SK-N-MC (cell line): ENCODE data around the gene BEST4.
"Not testable (repeated sequence)": the region's sequence is repeated elsewhere in the genome, so short reads cannot be mapped to it uniquely, and the experiment has no call there.

Experiments used
- DNase-seq: peaks from one replicate; pipeline ENCODE4 v3.0.0-alpha.2; 2011; ENCODE audit warnings: low read depth, low spot score
- H3K27ac ChIP-seq: fragments of 200-600 bp; sonication (generic); 2 replicates; pipeline ENCODE4 v1.5.1; 2016; ENCODE audit warnings: mixed run types
- H3K36me3 ChIP-seq: fragments of 200-600 bp; sonication (generic); 2 replicates; pipeline ENCODE4 v1.6.1; 2017; ENCODE audit warnings: antibody characterized with exemption, low read length, mixed read lengths; ENCODE audit not compliant: insufficient read depth
- H3K4me3 ChIP-seq: fragments of 200-600 bp; sonication (generic); 2 replicates; pipeline ENCODE4 v1.5.1; 2016
- H3K9ac ChIP-seq: fragments of 200-600 bp; sonication (generic); 2 replicates; pipeline ENCODE4 v1.8.0; 2017; ENCODE audit warnings: mixed run types, mixed read lengths; ENCODE audit not compliant: insufficient read length
- H3K9me3 ChIP-seq: fragments of 200-600 bp; sonication (generic); 2 replicates; pipeline ENCODE4 v1.6.1; 2017; ENCODE audit warnings: low read depth, mild to moderate bottlenecking, antibody characterized with exemption, low read length, moderate library complexity, mixed read lengths
- EZH2 ChIP-seq: fragments of 200-600 bp; sonication (generic); IDR thresholded peaks from one replicate; pipeline ENCODE4 v1.6.1; 2017; ENCODE audit warnings: antibody characterized with exemption
- FOXP2 ChIP-seq: optimal IDR thresholded peaks from 2 replicates; pipeline ENCODE3; 2011; ENCODE audit warnings: mild to moderate bottlenecking, moderate library complexity; ENCODE audit not compliant: insufficient read depth; ENCODE audit errors: extremely low read length, control extremely low read depth
- POLR2AphosphoS5 ChIP-seq: IDR thresholded peaks from 2 replicates; pipeline ENCODE4 v1.6.1; 2012; ENCODE audit warnings: mild to moderate bottlenecking, low read depth, low read length, borderline replicate concordance

BEST4 gene

DNA sequence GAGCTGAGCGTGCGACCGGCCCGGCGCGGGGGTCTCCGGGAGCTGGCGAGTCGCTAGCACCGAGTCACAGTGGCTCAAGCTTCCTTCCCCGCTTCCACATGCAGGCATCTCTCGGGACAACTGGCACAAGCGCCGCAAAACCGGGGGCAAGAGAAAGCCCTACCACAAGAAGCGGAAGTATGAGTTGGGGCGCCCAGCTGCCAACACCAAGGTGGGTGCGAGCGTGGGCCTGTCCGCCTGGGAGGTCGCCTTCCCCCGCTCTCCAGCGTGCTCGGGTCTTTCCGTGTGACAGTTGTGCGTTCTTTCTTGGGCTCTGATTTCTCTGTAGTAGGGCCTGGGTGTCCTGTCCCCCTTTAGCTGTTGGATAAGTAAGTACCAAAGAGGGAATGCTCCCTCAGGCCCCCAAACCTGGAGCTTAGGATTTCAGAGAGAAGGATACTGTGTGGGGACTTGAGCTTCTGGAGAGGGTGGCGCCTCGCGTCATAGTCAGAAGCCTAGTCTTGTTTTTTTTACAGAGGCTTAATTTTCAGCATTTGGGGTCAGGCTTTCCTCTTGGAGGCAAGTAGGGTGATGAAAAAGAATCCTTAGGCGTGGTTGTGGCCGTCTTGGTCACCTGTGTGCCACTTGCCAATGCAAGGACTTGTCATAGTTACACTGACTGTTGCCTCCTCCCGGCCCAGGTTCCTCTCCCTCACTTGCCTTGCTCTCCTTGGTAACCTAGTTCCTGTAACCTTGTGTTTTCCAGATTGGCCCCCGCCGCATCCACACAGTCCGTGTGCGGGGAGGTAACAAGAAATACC, 11.8 kb downstream of the BEST4 start:
- peak overlapping the region; percentile 94 for H3K27ac ChIP-seq
- H3K4me3 ChIP-seq: peak overlapping the region; percentile 91
- peaks cover 54% of the 10 kb centered on the region for H3K36me3 ChIP-seq
- no peaks in the 10 kb centered on the region for H3K9me3 ChIP-seq
- TF ChIP-seq POLR2AphosphoS5 (peak; percentile 41; the same call in 1 of the 2 replicates), EZH2 (no peak)
- DNase-seq: no peak
- H3K9ac ChIP-seq: peak overlapping the region; percentile 100

DNA sequence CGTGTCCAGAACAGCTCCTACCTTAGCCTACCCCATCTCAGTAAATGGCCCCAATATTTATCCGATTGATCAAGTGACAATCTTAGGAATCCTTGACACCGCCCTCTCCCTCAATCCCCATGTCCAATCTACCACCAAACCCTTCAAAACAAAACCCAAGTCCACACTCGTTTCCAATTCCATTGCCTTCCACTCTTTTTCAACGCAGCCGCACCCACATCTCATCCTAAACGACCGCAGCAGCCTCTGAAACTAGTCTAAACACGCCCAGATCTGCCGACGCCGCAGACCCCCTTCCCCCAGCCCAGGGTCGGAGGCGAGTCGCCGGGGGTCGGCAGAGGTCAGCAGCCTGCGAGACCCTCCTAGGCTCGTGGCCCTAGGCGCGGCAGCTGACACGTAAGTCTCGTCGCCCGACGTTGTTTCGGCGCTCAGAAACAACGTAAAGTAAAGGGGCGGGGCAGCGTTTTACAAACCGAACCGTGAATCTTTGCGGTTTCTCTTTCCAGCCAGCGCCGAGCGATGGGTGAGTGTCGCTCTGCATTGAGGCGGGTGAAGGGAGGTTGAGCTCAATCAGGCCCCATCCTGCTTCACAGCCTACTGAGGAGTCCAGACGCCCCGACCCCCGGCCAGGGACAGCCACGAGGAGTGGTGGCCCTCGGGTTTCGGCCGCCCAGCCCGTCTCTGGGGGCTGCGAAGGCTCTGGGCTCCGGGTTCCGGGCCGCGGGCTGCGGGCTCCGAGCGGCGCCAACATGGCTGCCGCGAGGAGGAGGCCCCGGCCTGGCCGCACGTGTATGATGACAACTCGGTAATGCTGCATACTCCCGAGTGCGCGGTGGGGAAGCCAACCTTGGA, 12.7 kb downstream of the BEST4 start, which contains the start of gene RPS8:
RPS8 (plus strand) TSS at position 463 of the 852 bp plus-strand sequence; CDS start at position 520, 57 bp downstream.
- Histone ChIP-seq H3K4me3 (peak within 1 kb of the TSS; percentile 91), H3K9ac (peak within 1 kb of the TSS; percentile 100), H3K9me3 (no peaks in the 10 kb centered on the region), H3K36me3 (peaks cover 46% of the 10 kb centered on the region), H3K27ac (peak within 1 kb of the TSS; percentile 94)
- TF ChIP-seq POLR2AphosphoS5: peak; percentile 99
- no peak for TF ChIP-seq EZH2
- peak; percentile 64 for DNase-seq

DNA sequence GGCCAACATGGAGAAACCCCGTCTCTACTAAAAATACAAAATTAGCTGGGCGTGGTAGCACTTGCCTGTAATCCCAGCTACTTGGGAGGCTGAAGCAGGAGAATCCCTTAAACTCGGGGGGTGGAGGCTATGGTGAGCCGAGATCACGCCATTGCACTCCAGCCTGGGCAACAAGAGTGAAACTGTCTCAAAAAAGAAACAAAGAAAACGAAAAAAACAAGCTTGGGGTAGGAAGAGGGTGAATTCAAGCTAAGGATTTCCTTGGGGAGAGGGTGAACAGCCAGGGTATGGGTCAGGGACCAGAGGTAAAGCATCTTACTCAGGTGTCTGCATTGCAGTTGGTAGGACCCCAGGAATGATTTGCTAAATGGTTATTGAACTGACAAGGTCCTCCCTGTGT, 21.5 kb downstream of the BEST4 start:
- H3K4me3 ChIP-seq, H3K9ac ChIP-seq, DNase-seq, H3K9me3 ChIP-seq, H3K27ac ChIP-seq: not testable (repeated sequence)
- H3K36me3 ChIP-seq: peaks cover 51% of the 10 kb centered on the region

DNA sequence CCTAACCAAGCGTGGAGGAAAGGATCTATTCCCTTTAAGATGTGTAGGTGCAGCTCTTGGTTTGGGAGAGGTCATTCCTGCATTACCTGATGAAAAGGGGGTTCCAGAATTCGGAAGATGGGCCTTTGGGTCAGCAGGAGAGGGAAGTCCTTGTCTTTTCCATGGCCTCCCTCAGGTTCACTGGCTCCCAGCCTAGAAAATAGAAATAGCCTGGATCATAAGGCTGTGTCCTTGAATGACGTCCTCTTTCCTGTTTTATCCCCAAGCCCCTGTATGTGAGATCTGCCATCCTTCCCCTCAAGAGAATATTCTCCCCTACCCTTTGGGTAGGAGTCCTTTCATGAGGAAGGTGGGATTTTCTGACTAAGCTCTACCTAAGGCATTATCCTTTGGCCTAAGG, 27.1 kb downstream of the BEST4 start:
- H3K27ac ChIP-seq: no peak overlapping the region
- H3K9ac ChIP-seq: no peak overlapping the region
- DNase-seq: no peak
- TF ChIP-seq EZH2 (no peak), POLR2AphosphoS5 (no peak), FOXP2 (no peak)
- no peak overlapping the region for H3K4me3 ChIP-seq
- peaks cover 86% of the 10 kb centered on the region for H3K36me3 ChIP-seq
- no peaks in the 10 kb centered on the region for H3K9me3 ChIP-seq

DNA sequence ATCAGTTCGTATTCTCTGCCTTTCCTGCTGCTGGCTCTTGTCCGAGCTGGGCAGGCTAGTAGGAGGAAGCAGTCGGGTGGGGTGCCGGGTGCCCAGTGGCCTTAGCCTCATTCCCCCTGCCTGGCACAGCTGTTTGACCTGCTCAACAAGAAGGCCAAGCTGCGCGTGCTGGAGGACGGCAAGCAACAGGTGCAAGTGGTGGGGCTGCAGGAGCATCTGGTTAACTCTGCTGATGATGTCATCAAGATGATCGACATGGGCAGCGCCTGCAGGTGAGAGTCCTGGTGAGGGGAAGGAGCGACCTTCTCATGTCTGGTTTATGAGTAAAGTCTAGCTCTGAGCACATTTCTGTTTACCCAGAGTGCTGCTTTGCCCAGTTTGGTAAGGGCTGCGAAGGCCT, 28.9 kb downstream of the BEST4 start:
- DNase-seq: no peak
- Histone ChIP-seq H3K9ac (no peak overlapping the region), H3K4me3 (no peak overlapping the region), H3K9me3 (no peaks in the 10 kb centered on the region), H3K36me3 (peaks cover 91% of the 10 kb centered on the region), H3K27ac (no peak overlapping the region)
- TF ChIP-seq FOXP2 (no peak), EZH2 (no peak), POLR2AphosphoS5 (no peak)

DNA sequence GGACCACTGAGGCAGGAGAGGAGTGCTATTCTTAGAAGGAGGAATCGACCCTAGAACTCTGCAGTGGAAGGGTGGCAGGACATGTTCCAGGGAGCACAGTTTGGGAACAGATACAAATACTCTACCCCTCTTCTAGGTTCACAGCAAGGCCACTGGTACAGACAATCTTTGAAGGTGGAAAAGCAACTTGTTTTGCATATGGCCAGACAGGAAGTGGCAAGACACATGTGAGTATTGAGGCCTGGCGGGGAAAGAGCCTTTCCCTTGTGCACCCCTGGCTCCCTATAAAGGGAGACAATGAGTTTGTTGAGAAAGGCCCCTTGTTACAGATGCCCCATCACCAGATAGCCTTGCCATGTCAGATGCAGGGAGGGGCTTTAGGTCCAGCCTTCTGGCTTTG, 30.6 kb downstream of the BEST4 start:
- Histone ChIP-seq H3K27ac (no peak overlapping the region), H3K4me3 (no peak overlapping the region), H3K9me3 (no peaks in the 10 kb centered on the region), H3K9ac (no peak overlapping the region), H3K36me3 (peaks cover 91% of the 10 kb centered on the region)
- TF ChIP-seq POLR2AphosphoS5 (no peak), FOXP2 (no peak), EZH2 (no peak)
- no peak for DNase-seq

DNA sequence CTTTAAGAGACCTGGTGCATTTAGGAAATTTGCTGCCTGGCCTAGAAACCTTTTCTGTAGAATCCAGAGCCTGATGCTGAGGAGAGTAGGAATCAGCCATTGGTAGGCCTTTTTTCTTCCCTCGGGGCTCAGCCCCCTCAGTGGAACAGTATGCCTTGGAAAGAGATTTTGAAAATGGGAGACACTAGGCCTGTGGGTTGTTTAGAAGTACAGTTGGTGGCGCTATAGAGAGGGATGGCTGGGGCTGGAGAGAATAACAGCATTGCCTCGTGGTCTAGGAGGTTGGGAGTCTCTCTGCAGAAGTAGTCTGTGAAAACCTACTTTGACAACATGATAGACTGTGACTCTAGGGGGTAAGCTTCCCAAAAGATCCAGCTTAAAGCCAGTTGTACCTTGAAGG, 40.1 kb downstream of the BEST4 start:
- Histone ChIP-seq H3K9ac (no peak overlapping the region), H3K27ac (no peak overlapping the region), H3K36me3 (peaks cover 73% of the 10 kb centered on the region), H3K9me3 (no peaks in the 10 kb centered on the region), H3K4me3 (no peak overlapping the region)
- DNase-seq: no peak
- TF ChIP-seq EZH2: no peak
- no peak for TF ChIP-seq POLR2AphosphoS5
- no peak for TF ChIP-seq FOXP2

DNA sequence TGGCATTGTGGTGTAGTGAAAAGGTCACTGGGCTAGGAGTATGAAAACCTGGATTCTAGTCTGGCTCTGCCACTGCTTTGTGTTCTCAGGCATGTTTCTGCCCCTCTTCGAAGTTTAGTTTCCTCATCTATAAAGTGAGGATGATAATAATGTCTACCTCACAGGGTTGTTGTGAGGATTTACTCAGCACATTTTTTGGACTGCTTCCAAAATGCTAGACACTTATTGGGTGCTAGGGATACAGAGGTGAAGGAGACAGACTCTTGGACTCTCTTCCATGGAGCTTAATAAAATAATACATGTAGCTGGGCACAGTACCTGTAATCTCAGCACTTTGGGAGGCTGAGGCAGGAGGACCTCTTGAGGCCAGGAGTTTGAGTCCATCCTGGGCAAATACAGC, 44.8 kb downstream of the BEST4 start:
- H3K9me3 ChIP-seq: no peaks in the 10 kb centered on the region
- peaks cover 67% of the 10 kb centered on the region for H3K36me3 ChIP-seq
- 0 out of 2 replicates have a peak overlapping the region, but pooled peaks have one; percentile 13 for H3K27ac ChIP-seq
- no peak overlapping the region for H3K4me3 ChIP-seq
- DNase-seq: no peak
- H3K9ac ChIP-seq: no peak overlapping the region
- TF ChIP-seq POLR2AphosphoS5 (no peak), FOXP2 (no peak), EZH2 (no peak)
